HepG2 (cell line): ENCODE results near the gene RNU4-1. TPM values are rescaled to one million over a fixed set of nuclear protein-coding genes. Genes with fewer than 3 reads are reported as not detected.

Experiments used
- KDM5B ChIP-seq: sonication (generic); formaldehyde crosslinking; IDR thresholded peaks from 2 replicates; pipeline ENCODE4 v1.4.0; 2020; ENCODE audit warnings: missing genetic modification reagents, mild to moderate bottlenecking, borderline replicate concordance
- THRA ChIP-seq: sonication (generic); formaldehyde crosslinking; IDR thresholded peaks from 2 replicates; pipeline ENCODE4 v1.4.0; 2020; ENCODE audit warnings: missing genetic modification reagents, borderline replicate concordance
- ZBTB40 ChIP-seq, 2 experiments: fragments of 450-650 bp in 1 of 2; sonication (generic) in 1 of 2; formaldehyde crosslinking in 1 of 2; IDR thresholded peaks; 2 replicates each; pipeline versions ENCODE4 v1.6.1 to v1.8.0; 2016 to 2022; ENCODE audit warnings: antibody characterized with exemption in 1 of 2, mild to moderate bottlenecking in 1 of 2, missing genetic modification reagents in 1 of 2
- ZNF264 ChIP-seq: sonication (generic); formaldehyde crosslinking; IDR thresholded peaks from 2 replicates; pipeline ENCODE4 v1.4.0; 2020; ENCODE audit warnings: missing genetic modification reagents
- ZNF318 ChIP-seq: sonication (generic); formaldehyde crosslinking; IDR thresholded peaks from 2 replicates; pipeline ENCODE4 v1.4.0; 2020; ENCODE audit warnings: mild to moderate bottlenecking, missing genetic modification reagents
- ZNF564 ChIP-seq: sonication (generic); formaldehyde crosslinking; IDR thresholded peaks from 2 replicates; pipeline ENCODE4 v1.8.1; 2023; ENCODE audit warnings: mild to moderate bottlenecking, missing genetic modification reagents
- polyA plus RNA-seq, 8 experiments: library from polyadenylated mRNA; depleted of rRNA in 3 of 8; stranded (reverse) in 7 of 8; unstranded in 1 of 8; fragments of >200 nt; fragmentation: Illumina TruSeq in 4 of 8; extraction: Trizol in 4 of 8; gene quantifications; 2 replicates each; pipeline versions ENCODE4 v1.2.1 to v1.2.3, GENCODE V29; 2011 to 2016; ENCODE audit warnings: low read depth in 4 of 8, missing spikeins in 1 of 8, mixed read lengths in 1 of 8; ENCODE audit not compliant: insufficient read depth in 1 of 8
- total RNA-seq, 5 experiments: library from RNA; depleted of rRNA; stranded (reverse); fragments of >200 nt; fragmentation: Illumina TruSeq; extraction: Trizol; gene quantifications; 2 replicates each; pipeline ENCODE4 v1.2.3, GENCODE V29; 2016; ENCODE audit warnings: low read depth in 1 of 5

RNU4-1 gene
- total and polyA plus RNA-seq, 2 of the 13 experiments (the other 11 are each of a cell fraction or from before 2014, with no cell fraction given): 7,407 TPM; not detected in 1

GRCh38 chr12:120317224-120318105, 24.4 kb upstream of the RNU4-1 start (continued):
- no peak for TF ChIP-seq ZBTB40 (IDR thresholded peaks at IDR 0.05)
- TF ChIP-seq ZBTB40 (CRISPR knock-in tag; IDR thresholded peaks at IDR 0.05): peak; percentile 64; the same call in 1 of the 2 replicates
- TF ChIP-seq ZNF318: 0 out of 2 replicates have a peak, but pooled peaks have one; percentile 52
- TF ChIP-seq ZNF264 (CRISPR knock-in tag): peak; percentile 92
- no peak for TF ChIP-seq ZNF564 (CRISPR knock-in tag)
- peak; percentile 82; the same call in 1 of the 2 replicates for TF ChIP-seq KDM5B (CRISPR knock-in tag)
- 0 out of 2 replicates have a peak, but pooled peaks have one; percentile 20 for TF ChIP-seq THRA (CRISPR knock-in tag)
